HG03135 (cell line): ENCODE data around the gene POMT1.
"Not testable (repeated sequence)": the region's sequence is repeated elsewhere in the genome, so short reads cannot be mapped to it uniquely, and the experiment has no call there.

Experiments used
- ATAC-seq: cut with Tn5 transposase; IDR thresholded peaks from one replicate; pipeline ENCODE4 v1.9.1; 2021; ENCODE audit warnings: mild to moderate bottlenecking, moderate library complexity; ENCODE audit not compliant: unreplicated experiment

The POMT1 gene

DNA sequence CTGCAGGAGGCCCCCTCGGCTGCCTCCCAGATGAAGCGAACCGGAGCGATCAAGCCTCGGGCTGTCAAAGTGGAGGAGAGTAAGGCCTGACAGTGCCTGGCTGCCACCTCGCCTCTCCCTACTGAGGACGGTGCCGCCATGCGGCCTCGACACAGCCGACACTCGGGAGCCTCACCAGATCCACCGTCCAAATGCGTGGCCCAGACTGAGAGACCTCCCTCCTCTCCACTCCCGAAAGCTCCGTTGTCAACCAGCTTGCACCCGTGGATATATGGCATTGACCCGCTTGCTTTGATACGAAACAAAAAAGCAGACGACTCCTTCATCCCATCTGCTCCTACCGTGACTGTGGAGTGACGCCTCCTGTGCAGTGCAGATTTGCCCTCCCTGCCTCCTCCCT is 6.9 kb upstream of the POMT1 start:
- no peak for ATAC-seq

DNA sequence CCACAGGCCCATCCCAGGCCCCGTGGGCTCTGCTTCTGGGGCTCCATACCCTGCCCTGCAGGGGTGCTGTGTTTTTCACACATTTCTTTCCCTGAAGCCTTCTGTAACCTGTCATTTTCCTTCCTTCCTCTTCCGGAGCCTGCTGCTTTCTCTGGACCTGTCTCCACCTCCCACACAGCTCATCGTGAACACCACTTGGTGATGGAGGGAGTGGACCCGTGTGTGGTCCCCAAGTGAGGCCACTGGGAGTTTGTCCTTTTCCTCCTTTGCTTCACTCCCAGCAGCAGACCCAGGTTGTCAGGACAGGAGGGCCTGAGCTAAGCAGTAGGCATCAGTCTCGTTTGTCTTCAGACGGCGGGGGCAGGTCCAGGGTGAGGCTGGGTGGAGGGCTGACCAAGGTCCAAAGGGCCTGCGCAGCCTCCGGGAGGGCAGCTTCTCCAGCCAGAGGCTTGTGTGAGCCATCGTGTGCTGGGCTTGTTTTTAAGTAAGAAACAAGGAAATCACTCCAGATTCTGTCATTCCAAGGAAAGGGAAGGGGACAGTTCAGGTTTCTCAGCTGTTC is 5.8 kb upstream of the POMT1 start:
- no peak for ATAC-seq

DNA sequence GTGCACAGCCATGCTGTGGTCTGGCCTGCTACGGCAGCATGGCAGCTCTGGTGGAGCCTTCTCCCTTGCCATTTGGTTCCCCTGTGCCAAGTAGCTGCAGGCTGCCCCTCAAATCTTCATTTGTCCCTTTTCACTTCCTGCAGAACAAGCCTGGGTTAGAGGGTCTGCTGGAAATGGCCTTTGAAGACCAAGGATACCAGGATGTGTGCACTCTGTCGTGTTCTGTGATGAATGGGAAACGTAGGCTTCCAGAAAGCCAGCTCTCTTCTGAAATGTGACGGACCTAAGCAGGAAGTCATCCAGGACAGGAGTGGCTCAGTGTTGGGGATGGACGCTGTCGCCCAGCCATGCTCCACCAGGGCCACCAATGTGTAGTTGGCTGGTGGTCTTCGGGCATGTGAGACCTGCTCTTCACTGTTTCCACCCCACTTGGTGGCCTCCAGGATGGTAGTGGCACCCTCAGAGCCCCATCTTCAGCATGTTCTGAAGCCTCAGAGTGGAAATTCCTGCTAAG is 3.4 kb upstream of the POMT1 start:
- ATAC-seq = no peak

DNA sequence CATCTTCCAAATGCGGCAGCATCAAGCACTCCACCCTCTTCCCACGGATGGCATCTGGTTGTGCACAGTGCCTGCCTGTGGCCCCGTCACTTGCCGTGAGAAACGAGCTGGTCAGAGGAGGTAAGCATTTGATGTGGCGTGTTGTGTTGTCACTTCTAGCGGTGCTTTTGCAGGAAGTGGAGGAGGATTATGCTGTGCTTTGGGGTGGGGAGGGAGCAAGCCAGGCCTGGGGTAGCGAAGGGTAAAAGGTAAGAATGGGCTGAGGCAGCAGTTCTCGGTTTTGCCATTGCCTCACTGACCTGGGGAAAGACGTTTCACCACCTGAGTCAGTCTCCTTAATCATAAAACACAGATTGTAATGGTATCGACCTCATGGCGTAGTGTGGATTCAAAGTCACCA is 2.3 kb upstream of the POMT1 start:
- no peak for ATAC-seq

DNA sequence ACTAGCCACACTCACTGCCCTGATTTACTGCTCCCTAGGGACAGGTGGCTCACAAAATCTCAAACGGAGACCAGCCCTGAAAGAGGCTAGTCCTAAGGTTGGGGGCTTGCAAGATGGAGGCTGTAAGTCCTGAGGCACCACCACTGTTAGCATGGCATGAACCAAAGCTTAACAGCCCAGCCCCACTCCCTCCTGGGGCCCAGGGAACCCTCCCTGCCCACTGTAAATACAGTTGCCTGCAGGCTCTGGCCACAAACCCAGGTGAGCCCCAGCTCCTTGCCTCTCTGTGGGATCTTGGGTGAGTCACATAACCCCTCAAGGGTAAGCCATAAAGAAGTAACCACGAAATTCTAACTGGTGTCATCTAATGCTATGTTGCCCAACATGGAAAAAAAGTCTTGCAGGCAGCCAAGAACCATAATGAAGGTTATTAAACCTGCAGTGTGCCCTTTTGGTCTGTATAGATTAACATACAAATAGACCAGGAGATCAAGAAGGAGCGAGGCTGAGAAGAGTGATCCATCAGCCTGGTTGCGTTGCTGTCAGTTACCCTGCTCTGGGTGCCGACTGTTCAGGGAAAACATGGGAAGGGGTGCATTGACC is 1.7 kb upstream of the POMT1 start:
- ATAC-seq = no peak

DNA sequence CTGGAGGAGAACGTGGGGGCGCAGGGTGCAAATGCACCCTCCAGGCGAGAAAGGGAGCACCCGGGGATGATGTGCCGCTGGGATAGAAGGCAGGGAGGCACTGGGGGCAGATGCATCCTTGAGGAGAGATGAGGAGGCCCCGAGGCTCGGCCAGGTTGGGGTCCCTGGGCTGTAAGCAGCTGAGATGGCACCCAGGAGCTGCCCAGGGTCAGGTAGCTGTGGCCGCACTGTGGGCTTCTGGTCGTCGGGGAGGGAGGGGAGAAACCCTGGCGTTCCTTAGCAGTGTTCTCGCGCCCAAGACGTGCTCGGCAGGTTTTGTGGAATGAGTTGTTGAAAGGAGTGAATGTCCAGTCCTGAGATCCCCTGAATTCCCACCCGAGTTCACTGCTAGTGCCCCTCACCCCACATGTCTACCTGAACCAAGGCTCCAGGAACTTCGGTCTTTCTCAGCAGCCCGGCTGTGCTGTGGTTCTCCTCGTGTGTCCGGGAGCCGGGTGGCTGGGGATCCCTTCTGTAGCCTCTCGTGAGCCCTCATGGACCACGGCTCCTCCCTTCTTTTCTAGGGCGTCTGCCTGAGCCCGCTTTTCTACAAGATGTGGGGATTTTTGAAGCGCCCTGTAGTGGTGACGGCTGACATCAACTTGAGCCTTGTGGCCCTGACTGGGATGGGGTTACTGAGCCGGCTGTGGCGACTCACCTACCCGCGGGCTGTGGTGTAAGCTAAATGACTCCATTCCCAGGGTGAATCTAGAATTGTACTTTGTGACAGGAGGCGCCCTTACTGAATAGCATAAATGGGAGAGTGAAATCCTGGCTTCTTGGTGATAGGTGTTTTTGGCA is 1.1 kb downstream of the POMT1 start:
- no peak for ATAC-seq

DNA sequence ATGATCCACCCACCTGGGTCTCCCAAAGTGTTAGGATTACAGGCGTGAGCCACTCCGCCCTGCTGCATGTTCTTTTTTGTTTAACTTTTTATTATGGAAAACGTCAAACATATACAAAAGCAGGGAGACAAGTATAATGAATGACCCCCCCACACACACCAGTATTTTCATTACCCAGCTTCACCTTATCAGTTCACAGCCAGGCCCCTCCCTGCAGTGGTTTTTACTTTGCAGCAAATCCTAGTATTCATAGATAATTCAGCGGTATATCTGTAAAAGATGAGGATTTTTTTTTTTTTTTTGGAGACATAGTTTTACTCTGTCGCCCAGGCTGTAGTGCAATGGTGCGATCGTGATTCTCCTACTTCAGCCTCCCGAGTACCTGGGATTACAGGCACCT is 2.3 kb downstream of the POMT1 start:
- no peak for ATAC-seq

DNA sequence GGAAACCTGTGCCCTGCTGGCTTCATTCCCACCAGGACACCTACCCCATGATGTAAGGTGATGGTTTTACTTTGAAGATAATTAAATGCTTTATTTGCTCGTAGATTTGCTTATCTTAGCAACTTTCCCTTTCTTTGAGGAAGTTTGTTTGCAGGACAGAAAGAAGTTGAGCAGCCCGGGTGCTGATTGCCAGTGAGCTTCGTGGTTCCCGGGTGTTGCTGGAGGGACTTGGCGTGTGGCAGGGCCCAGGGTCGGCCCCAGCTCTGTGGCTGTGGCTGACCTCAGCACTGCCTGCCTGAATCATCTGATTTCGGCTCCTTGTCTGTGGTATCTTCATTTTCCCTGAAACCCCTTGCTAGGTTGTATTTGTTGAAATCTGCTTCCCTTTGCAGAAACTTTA is 8.7 kb downstream of the POMT1 start:
- ATAC-seq = no peak

DNA sequence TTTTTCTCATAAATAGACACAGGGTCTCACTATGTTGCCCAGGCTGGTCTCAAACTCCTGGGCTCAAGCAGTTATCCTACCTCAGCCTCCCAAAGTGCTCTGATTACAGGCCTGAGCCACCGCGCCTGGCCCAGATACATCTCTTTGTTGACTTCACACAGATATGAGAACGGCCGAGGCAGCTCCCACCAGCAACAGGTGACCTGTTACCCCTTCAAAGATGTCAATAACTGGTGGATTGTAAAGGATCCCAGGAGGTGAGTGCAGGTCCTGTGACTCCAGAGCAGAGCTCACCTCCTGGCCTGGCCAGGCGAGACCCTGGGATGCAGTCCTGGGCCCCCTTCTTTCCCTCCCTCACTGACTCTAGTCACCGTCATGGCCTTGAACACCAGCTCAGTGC is 9.2 kb downstream of the POMT1 start:
- no peak for ATAC-seq

DNA sequence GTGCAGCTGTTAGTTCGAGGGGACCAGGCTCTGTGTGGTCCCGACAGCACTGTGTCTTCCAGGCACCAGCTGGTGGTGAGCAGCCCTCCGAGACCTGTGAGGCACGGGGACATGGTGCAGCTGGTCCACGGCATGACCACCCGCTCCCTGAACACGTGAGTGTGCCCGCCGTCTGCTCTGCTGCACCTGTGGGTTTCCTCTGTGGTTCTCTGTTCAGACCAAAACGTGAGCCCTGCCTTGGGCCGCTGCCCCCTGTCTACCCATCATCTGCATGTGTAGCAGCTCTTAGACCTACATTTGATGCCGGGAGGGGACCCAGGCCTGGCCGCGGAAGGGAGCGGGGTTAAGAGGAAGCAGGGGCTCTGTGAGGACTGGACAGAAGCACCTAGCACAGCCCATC is 10.5 kb downstream of the POMT1 start:
- no peak for ATAC-seq

DNA sequence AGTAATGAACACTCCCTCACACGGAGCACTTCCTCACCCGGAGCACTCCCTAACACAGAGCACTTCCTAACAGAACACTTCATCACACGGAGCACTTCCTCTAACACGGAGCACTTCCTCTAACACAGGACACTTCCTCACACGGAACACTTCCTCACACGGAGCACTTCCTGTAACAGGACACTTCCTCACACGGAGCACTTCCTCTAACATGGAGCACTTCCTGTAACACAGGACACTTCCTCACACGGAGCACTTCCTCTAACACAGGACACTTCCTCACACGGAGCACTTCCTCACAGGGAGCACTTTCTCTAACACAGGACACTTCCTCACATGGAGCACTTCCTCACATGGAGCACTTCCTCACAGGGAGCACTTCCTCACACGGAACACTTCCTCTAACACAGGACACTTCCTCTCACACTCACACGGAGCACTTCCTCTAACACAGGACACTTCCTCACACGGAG is 12.9 kb downstream of the POMT1 start:
- not testable (repeated sequence) for ATAC-seq

DNA sequence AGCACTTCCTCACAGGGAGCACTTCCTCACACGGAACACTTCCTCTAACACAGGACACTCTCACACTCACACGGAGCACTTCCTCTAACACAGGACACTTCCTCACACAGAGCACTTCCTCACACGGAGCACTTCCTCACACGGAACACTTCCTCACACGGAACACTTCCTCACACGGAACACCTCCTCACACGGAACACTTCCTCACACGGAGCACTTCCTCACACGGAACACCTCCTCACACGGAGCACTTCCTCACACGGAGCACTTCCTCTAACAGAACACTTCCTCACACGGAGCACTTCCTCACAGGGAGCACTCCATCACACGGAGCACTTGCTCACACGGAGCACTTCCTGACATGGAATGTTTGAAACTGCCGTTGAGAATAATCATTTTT is 13.4 kb downstream of the POMT1 start:
- no peak for ATAC-seq

DNA sequence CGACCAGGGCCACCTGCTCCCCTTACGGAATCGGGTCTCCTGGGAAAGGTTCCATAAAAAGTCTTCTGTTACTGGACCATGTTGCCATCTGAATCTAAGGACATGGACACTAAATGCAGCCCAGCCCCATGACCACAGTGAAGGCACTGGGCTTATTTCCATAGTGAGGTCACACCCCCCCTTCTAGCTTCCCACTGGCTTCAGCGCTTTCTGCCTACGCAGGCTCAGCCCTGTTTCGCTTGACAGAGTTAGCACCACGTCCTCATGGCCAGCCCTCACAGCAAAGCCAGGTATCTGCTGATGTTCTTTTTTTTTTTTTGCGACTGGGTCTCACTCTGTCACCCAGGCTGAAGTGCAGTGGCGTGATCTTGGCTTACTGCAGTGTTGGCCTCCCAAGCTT is 14.2 kb downstream of the POMT1 start:
- ATAC-seq = no peak

DNA sequence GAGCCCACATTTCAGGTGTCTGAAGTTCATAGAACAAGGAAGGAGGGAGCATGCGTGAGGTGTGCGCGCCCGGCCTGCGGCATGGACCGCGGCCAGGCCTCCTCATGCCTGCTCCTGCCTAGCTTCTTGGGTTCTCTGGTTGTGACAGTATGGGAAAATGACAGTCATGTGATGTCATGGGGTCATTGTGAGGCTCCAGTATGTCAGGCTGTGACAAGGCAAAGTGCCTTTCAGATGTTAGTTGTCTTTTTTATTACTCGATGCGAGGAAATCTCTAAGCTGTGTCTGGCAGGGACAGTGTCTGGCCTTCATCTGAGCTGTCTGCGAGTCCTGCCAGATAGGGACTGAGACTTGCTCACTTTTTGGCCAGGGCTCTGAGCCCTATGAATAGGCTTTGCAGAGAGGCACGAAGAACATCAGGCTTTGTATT is 15.1 kb downstream of the POMT1 start:
- ATAC-seq = no peak

DNA sequence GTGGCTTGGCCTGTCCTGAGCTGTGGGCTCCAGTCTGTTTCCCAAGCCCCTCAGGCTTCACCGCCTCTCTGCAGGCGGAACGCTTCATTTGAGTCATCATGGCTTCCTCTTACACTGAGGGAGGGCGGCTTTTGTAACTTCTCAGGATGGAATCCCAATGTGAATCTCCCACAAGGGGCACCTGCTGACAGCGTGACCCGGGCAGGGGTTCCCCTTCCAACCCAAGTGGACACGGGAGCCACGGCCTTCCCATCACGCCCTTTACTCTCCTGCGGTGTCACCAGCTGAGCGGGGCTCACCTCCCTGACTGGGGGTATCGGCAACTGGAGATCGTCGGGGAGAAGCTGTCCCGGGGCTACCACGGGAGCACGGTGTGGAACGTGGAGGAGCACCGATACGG is 15.8 kb downstream of the POMT1 start:
- no peak for ATAC-seq

DNA sequence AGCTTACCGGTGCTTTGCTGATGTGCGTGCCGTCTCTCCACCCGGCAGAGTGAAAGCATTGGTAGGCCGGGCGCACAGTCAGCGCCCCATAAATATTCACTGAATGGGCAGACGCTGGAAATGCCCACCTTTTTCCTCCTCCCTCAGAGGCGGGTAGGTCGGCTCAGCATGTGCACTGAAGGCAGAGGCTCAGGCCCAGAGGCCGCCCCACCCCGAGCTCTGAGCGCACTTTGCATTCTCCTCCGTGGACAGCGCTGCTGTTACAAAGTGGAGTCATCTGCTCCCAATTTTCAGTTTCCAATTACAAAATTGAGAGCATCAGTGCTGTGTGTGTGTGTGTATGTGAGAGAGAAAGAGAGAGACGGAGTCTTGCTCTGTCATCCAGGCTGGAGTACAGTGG is 17.8 kb downstream of the POMT1 start:
- ATAC-seq = no peak

DNA sequence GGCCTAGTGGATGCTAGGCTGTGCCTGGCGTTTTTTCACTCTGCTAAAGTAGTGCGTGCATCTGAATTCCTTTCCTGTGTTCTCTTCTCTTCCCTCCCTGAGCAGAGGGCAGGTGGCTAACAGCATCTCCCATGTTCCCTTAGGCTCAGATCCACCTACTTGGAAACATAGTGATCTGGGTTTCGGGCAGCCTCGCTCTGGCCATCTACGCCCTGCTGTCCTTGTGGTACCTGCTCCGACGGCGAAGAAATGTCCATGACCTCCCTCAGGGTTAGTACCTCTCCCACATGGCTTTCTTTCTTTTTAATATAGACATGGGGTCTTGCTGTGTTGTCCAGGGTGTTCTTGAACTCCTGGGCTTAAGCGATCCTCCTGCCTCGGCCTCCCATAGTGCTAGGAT is 18.5 kb downstream of the POMT1 start:
- ATAC-seq = no peak

DNA sequence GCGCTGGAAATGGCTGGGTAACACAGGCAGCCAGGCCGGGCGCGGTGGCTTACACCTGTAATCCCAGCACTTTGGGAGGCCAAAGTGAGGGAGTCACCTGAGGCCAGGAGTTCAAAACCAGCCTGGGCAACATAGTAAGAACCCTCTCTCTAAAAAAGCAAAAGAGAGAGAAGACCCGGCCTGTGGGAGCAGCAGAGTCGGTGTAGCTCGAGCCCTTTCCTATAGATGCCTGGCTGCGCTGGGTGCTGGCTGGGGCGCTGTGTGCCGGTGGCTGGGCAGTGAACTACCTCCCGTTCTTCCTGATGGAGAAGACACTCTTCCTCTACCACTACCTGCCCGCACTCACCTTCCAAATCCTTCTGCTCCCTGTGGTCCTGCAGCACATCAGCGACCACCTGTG is 19.1 kb downstream of the POMT1 start:
- no peak for ATAC-seq

DNA sequence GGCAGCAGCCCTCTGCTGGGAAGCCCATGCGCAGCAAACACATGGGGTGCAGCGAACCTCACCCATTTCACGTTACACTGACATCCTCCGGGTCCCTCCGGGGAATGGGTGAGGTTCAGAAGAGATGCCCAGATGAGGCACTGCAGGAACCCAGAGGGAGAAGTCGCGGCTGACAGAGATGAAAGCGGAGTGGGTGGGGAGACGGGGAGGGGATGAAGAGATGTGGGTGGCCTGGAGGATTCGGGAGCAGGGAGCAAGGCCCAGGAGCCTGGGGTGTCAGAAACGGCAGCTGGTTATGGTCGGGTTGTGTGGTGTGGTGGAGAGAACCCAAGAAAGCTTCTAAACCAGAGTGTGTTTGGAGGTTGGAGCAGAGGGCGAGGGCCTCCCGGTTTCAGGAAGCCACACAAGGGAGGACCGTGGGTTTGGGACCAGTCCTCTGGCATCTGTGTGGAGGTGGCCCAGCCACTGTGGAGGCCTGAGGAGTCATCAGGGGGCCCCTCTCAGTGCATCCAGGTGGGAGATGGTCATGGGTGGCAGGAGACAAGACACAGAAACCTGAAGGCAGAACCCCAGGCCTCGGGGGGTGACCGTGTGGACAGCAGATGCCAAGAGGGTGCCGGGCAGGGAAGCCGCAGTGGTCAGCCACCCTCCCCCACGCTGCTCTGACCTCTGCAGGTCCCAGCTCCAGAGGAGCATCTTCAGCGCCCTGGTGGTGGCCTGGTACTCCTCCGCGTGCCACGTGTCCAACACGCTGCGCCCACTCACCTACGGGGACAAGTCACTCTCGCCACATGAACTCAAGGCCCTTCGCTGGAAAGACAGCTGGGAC is 19.8 kb downstream of the POMT1 start:
- no peak for ATAC-seq

DNA sequence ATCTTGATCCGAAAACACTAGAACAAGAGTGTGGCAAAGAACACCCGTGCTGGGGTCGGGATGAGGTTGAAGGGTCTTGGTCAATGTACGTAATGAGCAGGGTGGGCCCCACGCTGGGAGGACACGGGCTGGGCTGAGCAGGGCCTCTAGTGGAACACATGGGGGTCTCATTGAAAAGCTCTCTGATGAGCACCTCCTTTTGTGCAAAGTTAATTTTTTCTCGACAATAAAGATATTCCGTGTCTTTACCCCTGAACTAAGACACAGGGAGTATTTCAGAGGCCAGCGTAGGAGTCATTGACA is 20.3 kb downstream of the POMT1 start:
- ATAC-seq = no peak
